ENCODE measurements around the gene SIRPB2. TPM values are rescaled to one million over a fixed set of nuclear protein-coding genes. Genes with fewer than 3 reads are reported as not detected.

Gene SIRPB2
- total RNA-seq, 2 donors from 2014 or later = 0.74 to 3.0 TPM

GRCh38 chr20:1462001-1462400 is 29.2 kb downstream of the SIRPB2 start:
- DNase-seq = no peak
- Histone ChIP-seq H3K9me3 (no peaks in the 10 kb centered on the region), H3K27ac (no peak overlapping the region), H3K36me3 (peaks cover 10% of the 10 kb centered on the region), H3K27me3 (no peaks in the 10 kb centered on the region), H3K4me1 (peaks cover 15% of the 10 kb centered on the region), H3K9ac (ENCODE audit: low read depth in 2 of 2, low read length in 2 of 2) (no peak overlapping the region), H3K4me3 (no peak overlapping the region)
- intact Hi-C loops (cut with DNase I) = loop anchor here (10.0 kb wide), 2 partner anchors 67 to 1573 kb away; partner anchors contain the start of gene FKBP1A
- no peak for TF ChIP-seq CTCF (IDR thresholded peaks at IDR 0.05)

GRCh38 chr20:1460275-1460674 is 30.9 kb downstream of the SIRPB2 start:
- intact Hi-C loops (cut with DNase I) = loop anchor here (10.0 kb wide), 2 partner anchors 65 to 1575 kb away; partner anchors contain the start of gene FKBP1A
- H3K9me3 ChIP-seq = no peaks in the 10 kb centered on the region
- peaks cover 6% of the 10 kb centered on the region for H3K4me1 ChIP-seq
- no peak for TF ChIP-seq CTCF (IDR thresholded peaks at IDR 0.05)
- H3K9ac ChIP-seq (ENCODE audit: low read depth in 2 of 2, low read length in 2 of 2) = no peak overlapping the region
- H3K4me3 ChIP-seq = no peak overlapping the region
- no peaks in the 10 kb centered on the region for H3K27me3 ChIP-seq
- no peak for DNase-seq
- H3K36me3 ChIP-seq = peaks cover 15% of the 10 kb centered on the region
- no peak overlapping the region for H3K27ac ChIP-seq

GRCh38 chr20:1457992-1458391 is 33.2 kb downstream of the SIRPB2 start:
- no peak for TF ChIP-seq CTCF (IDR thresholded peaks at IDR 0.05)
- intact Hi-C loops (cut with DNase I) = no loop called here
- Histone ChIP-seq H3K9me3 (no peaks in the 10 kb centered on the region), H3K36me3 (peaks cover 15% of the 10 kb centered on the region), H3K4me3 (no peak overlapping the region), H3K9ac (ENCODE audit: low read depth in 2 of 2, low read length in 2 of 2) (no peak overlapping the region), H3K27me3 (no peaks in the 10 kb centered on the region), H3K4me1 (no peaks in the 10 kb centered on the region), H3K27ac (no peak overlapping the region)
- no peak for DNase-seq

- H3K27me3 ChIP-seq = no peaks in the 10 kb centered on the region
- peaks cover 15% of the 10 kb centered on the region for H3K36me3 ChIP-seq
- intact Hi-C loops (cut with DNase I) = no loop called here
- no peaks in the 10 kb centered on the region for H3K9me3 ChIP-seq
- no peak overlapping the region for H3K9ac ChIP-seq (ENCODE audit: low read depth in 2 of 2, low read length in 2 of 2)
- DNase-seq = no peak
- H3K4me3 ChIP-seq = no peak overlapping the region
- TF ChIP-seq CTCF (IDR thresholded peaks at IDR 0.05) = no peak
- H3K27ac ChIP-seq = no peak overlapping the region
- no peaks in the 10 kb centered on the region for H3K4me1 ChIP-seq
These were observed 34.9 kb downstream of the SIRPB2 start for GRCh38 chr20:1456300-1456699.

- no peak for TF ChIP-seq CTCF (IDR thresholded peaks at IDR 0.05)
- no peak overlapping the region for H3K4me3 ChIP-seq
- H3K27ac ChIP-seq = no peak overlapping the region
- no peak overlapping the region for H3K9ac ChIP-seq (ENCODE audit: low read depth in 2 of 2, low read length in 2 of 2)
- peaks cover 10% of the 10 kb centered on the region for H3K36me3 ChIP-seq
- H3K9me3 ChIP-seq = no peaks in the 10 kb centered on the region
- intact Hi-C loops (cut with DNase I) = no loop called here
- H3K4me1 ChIP-seq = no peaks in the 10 kb centered on the region
- no peaks in the 10 kb centered on the region for H3K27me3 ChIP-seq
- no peak for DNase-seq
These were observed 40.2 kb downstream of the SIRPB2 start for GRCh38 chr20:1450926-1451491.

Measured in colonic mucosa (tissue), 4 donors.